ENCODE measurements around the gene DNASE1L3.

The DNASE1L3 gene

GRCh38 chr3:58205981-58206380 lies 4.8 kb downstream of the DNASE1L3 start:
- Histone ChIP-seq H3K9me3 (ENCODE audit: control insufficient read depth, insufficient read depth, low read length) (peaks cover 2% of the 10 kb centered on the region; the same call in 1 of the 2 replicates), H3K79me2 (ENCODE audit: control insufficient read depth, low read length) (no peaks in the 10 kb centered on the region), H3K4me1 (ENCODE audit: control insufficient read depth, low read length) (peaks cover 22% of the 10 kb centered on the region), H3F3A (ENCODE audit: control insufficient read depth, insufficient read depth) (peaks cover 2% of the 10 kb centered on the region; the same call in 1 of the 2 replicates), H3K36me3 (ENCODE audit: control insufficient read depth, low read length) (no peaks in the 10 kb centered on the region), H3K9me2 (replicated peaks; ENCODE audit: control insufficient read depth, low read length) (no peaks in the 10 kb centered on the region), H3K4me3 (ENCODE audit: low read length) (no peak overlapping the region), H3K27ac (ENCODE audit: low read depth, low read length) (no peak overlapping the region), H4K20me1 (ENCODE audit: control insufficient read depth, insufficient read depth, low read depth, low read length) (no peaks in the 10 kb centered on the region), H3K4me2 (ENCODE audit: low read length) (no peak overlapping the region), H3K27me3 (ENCODE audit: control insufficient read depth, low read length) (no peaks in the 10 kb centered on the region)
- TF ChIP-seq EZH2phosphoT487 (IDR thresholded peaks at IDR 0.05; ENCODE audit: borderline replicate concordance, low read length) (no peak), CTCF (IDR thresholded peaks at IDR 0.05; ENCODE audit: low read depth, low read length, poor library complexity, severe bottlenecking) (no peak)

GRCh38 chr3:58204720-58205119 lies 6.1 kb downstream of the DNASE1L3 start:
- Histone ChIP-seq H3F3A (ENCODE audit: control insufficient read depth, insufficient read depth) (peaks cover 2% of the 10 kb centered on the region; the same call in 1 of the 2 replicates), H3K4me2 (ENCODE audit: low read length) (no peak overlapping the region), H3K9me3 (ENCODE audit: control insufficient read depth, insufficient read depth, low read length) (peaks cover 2% of the 10 kb centered on the region; the same call in 1 of the 2 replicates), H3K27ac (ENCODE audit: low read depth, low read length) (no peak overlapping the region), H4K20me1 (ENCODE audit: control insufficient read depth, insufficient read depth, low read depth, low read length) (no peaks in the 10 kb centered on the region), H3K79me2 (ENCODE audit: control insufficient read depth, low read length) (no peaks in the 10 kb centered on the region), H3K4me3 (ENCODE audit: low read length) (no peak overlapping the region), H3K27me3 (ENCODE audit: control insufficient read depth, low read length) (no peaks in the 10 kb centered on the region), H3K36me3 (ENCODE audit: control insufficient read depth, low read length) (no peaks in the 10 kb centered on the region), H3K9me2 (replicated peaks; ENCODE audit: control insufficient read depth, low read length) (no peaks in the 10 kb centered on the region), H3K4me1 (ENCODE audit: control insufficient read depth, low read length) (peaks cover 34% of the 10 kb centered on the region)
- no peak for TF ChIP-seq CTCF (IDR thresholded peaks at IDR 0.05; ENCODE audit: low read depth, low read length, poor library complexity, severe bottlenecking)
- TF ChIP-seq EZH2phosphoT487 (IDR thresholded peaks at IDR 0.05; ENCODE audit: borderline replicate concordance, low read length), result no peak

GRCh38 chr3:58203541-58203940 lies 7.2 kb downstream of the DNASE1L3 start:
- Histone ChIP-seq H3K27ac (ENCODE audit: low read depth, low read length) (no peak overlapping the region), H3K36me3 (ENCODE audit: control insufficient read depth, low read length) (no peaks in the 10 kb centered on the region), H3K9me2 (replicated peaks; ENCODE audit: control insufficient read depth, low read length) (no peaks in the 10 kb centered on the region), H3K9me3 (ENCODE audit: control insufficient read depth, insufficient read depth, low read length) (peaks cover 2% of the 10 kb centered on the region; the same call in 1 of the 2 replicates), H3F3A (ENCODE audit: control insufficient read depth, insufficient read depth) (peaks cover 2% of the 10 kb centered on the region; the same call in 1 of the 2 replicates), H3K27me3 (ENCODE audit: control insufficient read depth, low read length) (no peaks in the 10 kb centered on the region), H3K4me3 (ENCODE audit: low read length) (no peak overlapping the region), H3K4me2 (ENCODE audit: low read length) (no peak overlapping the region), H3K4me1 (ENCODE audit: control insufficient read depth, low read length) (peaks cover 44% of the 10 kb centered on the region), H3K79me2 (ENCODE audit: control insufficient read depth, low read length) (no peaks in the 10 kb centered on the region), H4K20me1 (ENCODE audit: control insufficient read depth, insufficient read depth, low read depth, low read length) (no peaks in the 10 kb centered on the region)
- TF ChIP-seq EZH2phosphoT487 (IDR thresholded peaks at IDR 0.05; ENCODE audit: borderline replicate concordance, low read length) (no peak), CTCF (IDR thresholded peaks at IDR 0.05; ENCODE audit: low read depth, low read length, poor library complexity, severe bottlenecking) (no peak)
